SW480 (cell line): ENCODE measurements around the gene CAB39L.
"Not testable (repeated sequence)": the region's sequence is repeated elsewhere in the genome, so short reads cannot be mapped to it uniquely, and the experiment has no call there.

Experiments used
- DNase-seq: peaks from one replicate; pipeline ENCODE4 v3.0.0-alpha.2; 2016; ENCODE audit warnings: low spot score

The CAB39L gene

DNA sequence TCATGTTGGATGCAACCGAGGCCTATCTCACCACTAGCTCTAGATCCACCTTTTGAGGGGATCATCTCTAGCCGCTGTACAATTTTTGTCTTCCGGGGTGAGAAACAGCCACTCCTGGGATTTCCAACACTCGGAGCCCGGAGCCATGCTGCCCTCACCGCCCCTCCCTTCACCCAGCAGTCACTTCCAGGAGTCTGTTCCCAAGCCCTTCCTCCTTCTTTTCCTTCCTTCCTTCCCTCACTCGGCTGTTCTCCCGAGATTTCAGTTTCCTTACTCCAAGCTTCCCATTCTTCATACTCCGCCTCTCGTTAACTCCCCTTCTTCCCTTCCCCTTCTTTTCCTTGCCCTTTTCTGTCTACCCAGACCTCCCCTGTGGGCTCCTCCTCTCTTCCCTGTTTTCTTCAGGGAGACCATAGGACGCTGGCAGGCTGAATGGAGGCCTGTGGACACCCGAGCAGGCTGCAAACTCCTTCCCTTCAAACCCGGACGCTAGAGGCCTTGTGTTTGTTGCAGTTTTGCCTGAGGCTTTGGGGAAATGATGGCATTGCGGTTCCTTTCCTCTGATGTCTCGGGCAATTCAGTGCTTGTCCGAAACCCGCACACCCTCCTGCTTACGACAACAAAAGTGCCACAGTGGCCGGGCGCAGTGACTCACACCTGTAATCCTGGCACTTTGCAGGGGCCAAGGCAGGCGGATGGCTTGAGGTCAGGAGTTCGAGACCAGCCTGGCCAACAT, 96.0 kb downstream of the CAB39L start:
- DNase-seq = peak; percentile 69

DNA sequence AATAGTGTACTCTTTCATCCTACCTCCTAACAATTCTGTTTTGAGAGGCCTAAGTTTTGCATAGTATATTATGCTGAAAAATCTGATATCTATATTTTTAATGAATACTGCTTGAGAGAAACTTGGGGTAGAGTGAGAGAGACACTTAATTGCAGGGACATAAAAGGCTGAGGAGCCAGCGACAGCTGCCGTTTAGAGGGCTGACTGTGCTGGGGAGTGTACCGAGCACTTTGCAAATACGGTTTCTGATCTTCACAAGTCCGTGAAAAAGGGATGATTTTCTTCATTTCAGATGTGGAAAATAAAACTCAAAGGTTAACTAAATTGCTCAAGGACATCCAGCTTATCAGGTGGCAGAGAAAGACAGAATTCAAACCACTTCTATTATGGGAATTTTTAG, 97.4 kb downstream of the CAB39L start:
- no peak for DNase-seq

DNA sequence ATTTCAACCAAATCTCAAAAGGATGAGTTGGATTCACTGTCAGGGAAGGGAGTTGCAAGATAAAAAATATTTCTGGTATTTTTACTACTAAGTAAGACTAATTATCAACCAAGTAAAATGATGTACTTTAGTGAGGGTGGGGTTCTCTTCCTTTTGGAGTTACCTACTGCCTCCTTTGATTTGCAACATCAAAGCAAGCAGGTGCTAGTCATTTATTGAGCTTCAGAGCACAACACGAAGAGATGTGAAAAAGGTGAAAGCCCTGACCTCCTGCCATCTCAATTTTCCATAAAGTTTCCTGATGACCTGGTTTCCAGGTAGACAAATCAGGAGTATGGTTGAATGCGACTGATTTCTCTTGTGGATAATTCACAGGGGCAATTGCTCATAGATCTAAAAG, 100.1 kb downstream of the CAB39L start:
- peak; percentile 93 for DNase-seq

DNA sequence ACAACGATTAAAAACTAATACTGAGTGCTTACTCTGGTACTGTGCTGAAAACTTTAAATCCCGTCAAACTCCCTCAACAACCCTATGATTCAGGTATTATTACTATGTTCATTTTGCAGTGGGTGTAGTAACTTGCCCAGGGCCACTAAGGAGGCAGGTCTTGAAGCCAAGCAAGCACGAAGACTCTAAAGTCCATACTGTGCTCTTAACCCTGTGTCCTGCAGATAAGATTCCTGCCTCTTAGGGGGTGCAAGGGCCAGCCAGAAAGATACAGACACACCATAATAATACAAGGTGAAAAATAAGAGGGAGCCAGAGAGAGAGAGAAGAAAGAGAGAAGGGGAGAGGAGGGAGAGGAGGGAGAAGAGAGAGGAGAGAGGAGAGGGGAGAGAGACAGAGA, 100.6 kb downstream of the CAB39L start:
- DNase-seq = no peak

DNA sequence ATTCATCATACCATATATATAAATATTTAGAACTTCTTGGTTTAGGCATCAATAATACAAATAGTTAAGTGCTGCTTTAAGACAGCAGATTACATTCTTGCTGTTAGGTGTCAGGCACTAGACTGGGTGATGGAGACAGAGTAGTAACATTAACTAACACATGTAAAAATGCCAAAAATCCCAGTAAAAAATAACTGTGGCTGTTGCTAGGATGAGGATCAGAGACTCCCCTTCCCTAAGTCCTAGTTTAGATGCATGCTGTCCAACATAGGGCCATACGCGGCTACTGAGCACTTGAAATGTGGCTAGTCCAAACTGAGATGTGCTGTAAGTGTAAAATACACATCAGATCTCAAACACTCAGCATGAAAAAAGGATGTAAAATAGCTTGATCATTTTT, 101.4 kb downstream of the CAB39L start:
- DNase-seq = no peak

DNA sequence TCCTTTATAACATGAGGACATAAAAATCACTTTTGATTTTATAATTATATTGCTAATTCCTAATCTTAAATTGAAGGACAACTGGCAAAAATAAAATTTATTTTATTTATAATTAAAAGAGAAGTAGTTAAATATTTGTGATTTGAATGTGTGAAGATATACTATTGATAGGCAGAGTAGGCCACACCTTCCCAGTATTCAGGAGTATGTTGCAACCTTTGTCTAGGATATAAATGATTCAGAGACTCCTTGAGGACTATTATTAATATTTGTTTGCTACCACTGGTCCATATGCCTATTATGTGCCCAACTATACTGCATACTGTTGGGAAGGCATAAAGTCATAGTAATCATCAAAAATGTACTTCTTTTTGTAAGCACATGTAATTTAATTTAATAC, 101.9 kb downstream of the CAB39L start:
- no peak for DNase-seq

DNA sequence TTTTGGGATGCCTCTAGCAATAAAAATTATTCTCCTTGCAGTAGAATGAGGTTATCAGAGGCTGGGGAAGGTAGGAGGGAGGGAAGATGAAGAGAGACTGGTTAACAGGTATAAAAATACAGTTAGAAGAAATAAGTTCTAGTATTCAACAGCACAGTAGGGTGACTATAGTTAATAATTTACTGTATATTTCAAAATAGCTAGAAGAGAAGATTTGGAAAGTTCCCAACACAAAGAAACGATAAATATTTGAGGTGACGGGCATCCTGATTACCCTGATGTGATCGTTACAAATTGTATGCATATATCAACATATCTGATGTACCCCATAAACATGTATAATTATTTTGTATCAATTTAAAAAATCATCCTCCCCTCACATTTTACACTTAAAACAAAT, 102.3 kb downstream of the CAB39L start:
- no peak for DNase-seq

DNA sequence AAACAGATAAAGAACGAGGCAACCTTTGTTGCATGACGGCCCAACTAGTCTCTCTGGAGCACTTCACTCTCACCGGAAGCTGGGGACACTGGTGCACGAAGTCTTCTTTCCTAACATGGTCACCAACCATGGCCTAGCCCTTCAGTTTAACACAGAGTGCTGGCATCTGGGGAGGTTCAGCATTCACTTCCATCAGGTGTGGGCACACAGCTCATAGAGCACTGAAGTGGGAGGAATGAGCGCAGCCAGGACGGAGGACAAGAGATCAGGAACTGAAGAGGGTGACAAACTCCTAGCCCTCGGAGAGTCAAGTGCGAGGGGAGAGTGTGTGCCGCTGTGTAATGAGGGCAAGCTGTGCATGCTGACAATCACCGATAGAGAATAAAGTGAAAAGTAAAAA, 103.7 kb downstream of the CAB39L start:
- no peak for DNase-seq

DNA sequence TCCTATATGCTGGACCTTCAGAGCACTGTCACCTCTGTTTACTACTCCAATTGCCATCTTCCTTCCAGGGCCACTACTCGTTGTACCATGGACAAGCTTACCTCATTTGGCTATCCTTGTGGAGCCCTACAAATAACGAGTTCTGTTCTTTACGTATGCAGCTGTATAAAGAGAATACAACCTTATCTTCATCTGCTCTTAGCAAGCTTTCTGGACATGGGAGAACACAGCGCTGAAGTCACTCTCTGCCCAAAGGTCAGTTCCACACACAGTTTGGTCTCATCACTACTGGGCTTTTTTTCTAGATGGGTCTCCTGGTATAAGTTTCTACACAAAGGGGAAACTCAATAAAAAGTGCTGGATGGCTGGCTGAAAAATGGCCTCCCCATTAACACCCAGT, 107.2 kb downstream of the CAB39L start:
- DNase-seq = no peak

DNA sequence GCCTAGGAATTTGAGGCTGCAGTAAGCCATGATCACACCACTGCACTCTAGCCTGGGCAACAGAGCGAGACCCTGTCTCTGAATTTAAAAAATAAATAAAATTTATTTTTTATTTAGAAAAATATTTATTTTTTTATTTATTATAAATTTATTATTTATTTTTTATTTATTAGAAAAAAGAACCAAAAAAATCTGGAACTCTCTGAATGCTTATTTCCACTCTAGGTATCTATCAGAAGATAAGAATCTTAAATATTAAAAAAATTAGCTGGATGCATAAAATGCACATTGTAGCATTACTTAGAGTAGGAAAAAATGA, 113.4 kb downstream of the CAB39L start:
- DNase-seq = no peak

DNA sequence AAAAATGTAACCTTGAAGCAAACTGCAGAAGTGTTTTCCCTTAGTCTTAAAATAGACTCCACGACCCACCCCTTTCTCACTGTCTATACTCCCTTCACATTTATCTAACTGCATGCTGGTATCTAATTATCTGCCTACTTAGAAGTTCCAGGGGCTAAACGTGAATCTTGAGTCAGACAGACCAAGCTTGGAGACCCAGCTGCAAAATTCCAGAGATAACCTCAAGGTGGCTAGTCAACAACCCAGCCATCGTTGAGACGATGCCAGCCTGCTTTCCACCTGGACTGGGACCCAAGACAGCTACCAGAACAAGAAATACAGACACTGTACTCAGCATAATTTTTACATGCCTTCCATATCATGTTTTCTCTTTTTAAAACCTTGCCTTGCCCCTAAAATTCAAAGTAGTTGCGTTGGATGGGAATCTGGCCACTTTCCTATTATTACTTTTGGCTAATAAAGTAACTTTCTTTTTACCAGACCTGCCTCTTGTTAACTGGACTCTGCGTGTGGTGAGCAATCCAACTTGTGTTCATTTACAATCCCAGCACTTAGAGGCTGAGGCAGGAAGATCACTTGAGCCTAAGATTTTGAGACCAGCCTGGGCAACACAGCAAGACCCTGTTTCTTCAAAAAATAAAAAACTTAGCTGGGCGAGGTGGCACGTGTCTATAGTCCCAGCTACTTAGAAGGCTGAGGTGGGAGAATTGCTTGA, 113.9 kb downstream of the CAB39L start:
- DNase-seq = no peak

DNA sequence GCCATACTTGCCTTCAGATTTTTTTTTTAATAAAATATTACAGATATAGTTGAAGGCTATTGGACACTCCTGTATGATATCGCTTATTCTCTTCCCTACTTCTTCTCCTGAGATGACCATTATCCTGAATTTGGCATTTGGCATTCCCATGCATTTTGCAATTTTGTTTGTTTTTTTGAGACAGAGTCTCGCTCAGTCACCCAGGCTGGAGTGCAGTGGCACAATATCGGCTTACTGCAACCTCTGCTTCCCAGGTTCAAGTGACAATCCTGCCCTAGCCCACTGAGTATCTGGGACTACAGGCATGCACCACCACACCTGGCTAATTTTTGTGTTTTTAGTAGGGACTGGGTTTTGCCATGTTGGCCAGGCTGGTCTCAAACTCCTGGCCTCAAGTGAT, 116.7 kb downstream of the CAB39L start:
- DNase-seq = not testable (repeated sequence)

DNA sequence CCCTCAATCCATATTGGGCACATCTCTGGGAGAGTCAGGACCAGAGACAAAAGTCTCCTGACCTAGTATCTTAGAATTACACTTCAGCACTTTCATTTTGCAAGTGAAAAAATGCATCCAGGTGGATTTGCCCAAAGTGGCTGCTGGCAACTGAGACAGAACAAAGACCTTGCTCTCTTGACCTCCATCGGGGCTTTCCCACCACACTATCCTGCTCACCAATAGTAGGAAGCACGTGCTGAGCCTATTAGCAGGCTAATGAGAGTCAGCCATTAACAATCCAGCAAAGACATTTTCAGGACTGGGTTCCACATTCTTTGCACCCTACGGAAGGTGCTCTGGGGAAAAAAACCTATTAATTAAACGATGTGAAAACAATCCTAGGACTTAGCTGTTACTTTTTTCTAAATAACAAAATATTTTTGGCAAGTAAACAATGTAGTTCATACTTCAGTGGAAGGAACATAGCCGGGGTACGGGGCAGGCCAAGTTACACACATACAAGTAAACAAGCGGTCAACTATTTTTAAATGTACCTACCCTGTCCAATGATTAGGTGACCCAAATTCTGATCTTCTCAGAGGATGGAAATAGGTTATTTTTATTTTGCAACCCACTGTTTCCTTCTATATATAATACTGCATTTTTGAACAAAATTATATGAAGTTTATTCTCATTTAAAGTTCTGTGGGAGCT, 117.5 kb downstream of the CAB39L start:
- DNase-seq = no peak

DNA sequence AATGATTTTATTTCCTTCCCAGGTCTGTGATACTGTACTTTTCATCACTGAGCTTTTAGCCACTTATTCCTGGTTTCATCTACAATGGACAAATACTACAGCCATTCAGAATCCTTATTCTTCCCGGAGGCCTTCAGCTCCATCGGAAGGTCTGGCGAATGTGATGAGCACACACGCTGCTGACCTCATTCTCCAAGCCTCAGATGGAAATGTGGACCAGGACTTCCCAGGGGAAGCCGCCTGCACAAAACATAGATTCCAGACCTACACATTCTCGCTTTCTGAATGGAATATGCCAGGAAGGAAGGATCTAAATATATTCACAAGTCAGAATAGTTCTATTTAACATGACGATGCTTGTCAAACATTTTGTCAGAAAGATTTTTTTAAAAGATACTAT, 120.5 kb downstream of the CAB39L start:
- DNase-seq = no peak

DNA sequence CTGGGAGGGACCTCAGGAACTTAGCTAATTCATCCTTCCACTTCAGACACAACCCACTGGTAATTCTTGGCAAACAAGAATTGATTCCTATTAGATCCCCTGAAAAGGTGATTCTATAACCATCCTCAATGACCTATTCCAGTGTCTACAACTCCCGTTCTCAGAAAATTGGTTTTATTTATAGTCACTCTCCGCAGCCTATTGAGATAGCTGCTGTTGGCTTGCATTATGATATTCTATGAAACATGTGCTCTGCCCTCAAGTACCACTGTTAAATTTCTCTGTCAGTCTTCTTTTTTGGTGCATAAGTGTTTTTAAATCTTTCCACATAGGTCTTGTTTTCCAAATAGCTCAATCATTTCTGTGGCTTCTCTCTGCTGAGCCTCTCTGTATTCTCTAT, 121.2 kb downstream of the CAB39L start:
- no peak for DNase-seq

DNA sequence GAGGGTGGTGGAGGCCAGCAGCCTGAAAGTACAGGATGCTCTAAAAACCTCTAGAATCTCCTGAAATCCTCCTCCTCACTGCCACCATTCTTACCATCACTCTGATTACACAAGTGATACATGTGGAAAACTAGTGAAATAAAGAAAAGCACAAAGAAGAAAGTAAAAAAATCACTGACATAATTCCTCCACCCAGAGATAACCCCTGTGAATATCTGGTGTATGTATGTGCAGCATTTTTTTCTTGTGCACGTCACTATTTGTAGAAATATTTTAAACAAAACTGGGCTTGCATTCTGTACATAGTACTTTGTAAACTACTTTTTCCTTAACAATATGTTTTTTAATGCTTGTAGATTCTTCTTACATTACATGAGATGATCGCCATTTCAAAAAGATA, 122.9 kb downstream of the CAB39L start:
- no peak for DNase-seq

DNA sequence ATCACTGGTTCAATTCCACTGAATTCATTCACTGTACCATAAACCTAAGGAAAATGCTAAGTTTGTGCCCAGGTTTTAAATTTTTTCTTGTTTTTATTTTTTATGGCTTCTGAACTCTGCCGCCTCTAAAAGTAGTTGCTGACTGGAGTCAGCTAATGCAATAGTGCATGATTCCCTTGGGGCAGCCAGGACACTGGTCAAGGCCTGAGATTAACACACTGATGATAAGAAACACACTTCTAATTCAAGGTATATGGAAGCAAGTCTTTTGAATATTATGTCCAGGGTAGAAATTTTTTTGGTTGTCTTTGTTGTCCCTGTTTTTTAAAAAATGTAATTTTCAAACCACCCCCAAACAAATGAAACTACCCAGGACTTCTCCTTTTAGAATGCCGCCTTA, 123.9 kb downstream of the CAB39L start:
- no peak for DNase-seq

DNA sequence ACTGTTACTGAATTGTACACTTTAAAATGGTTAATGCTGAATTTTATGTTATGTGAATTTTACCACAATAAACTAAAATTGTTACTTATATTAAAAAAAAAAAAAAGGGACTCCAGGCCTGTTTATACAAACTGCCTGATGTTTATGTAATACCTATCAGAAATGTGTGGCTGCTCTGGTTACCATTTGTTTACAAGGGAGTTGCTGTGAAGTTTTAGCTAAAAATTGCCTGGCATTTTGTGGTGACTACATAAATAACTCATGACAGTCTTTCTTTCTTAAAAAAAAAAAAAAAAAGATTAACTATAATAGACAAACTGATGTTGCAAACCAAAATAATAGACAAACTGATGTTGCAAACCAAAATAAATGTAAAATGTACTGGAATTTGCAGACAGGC, 124.3 kb downstream of the CAB39L start:
- DNase-seq = no peak

DNA sequence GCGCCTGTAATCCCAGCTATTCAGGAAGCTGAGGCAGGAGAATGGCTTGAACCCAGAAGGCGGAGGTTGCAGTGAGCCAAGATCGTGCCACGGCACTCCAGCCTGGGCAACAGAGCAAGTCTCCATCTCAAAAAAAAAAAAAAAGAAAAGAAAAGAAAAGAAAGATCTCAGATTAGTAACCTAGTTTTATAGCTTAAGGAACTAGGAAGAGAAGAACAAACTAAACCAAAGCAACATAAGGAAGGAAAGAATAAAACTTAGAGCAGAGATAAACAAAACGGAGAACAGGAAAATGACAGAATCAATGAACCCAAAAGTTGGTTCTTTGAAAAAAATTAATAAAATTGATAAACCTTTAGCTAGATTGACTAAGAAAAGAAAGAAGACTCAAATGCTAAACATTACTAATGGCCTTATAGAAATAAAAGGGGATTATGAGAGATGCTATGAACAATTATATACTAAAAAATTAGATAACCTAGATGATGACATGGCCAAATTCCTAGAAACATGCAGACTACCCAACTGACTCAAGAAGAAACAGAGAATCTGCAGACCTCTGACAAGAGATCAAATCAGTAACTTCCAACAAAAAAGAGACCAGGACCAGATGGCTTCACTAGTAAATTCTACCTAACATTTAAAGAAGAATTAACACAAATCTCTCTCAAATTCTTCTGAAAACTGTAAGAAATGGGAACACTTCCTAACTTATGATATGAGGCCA, 127.9 kb downstream of the CAB39L start:
- no peak for DNase-seq

DNA sequence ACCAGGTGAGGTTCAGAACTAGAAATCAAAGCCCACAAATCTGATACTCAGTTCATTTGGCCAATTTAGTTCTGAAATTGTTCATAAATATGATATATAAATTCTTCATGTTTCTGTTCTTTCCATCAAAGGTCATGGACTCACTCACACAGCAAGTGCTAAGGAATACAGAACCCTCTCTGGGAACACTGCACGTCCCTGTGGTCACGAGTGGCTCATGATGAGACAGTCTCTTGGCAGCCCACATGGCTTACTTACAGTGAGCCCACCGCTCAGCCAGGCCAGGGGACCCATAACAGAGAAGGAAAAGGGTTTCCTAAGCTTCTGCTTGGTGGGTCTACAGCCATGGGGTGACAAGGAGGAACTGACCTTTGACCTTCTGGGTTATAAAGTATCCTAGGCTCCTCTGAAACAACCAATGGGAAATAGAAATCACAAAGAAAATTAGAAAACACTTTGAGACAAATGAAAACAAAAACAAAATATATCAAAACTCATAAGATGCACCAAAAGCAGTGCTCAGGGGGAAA, 128.8 kb downstream of the CAB39L start:
- no peak for DNase-seq

DNA sequence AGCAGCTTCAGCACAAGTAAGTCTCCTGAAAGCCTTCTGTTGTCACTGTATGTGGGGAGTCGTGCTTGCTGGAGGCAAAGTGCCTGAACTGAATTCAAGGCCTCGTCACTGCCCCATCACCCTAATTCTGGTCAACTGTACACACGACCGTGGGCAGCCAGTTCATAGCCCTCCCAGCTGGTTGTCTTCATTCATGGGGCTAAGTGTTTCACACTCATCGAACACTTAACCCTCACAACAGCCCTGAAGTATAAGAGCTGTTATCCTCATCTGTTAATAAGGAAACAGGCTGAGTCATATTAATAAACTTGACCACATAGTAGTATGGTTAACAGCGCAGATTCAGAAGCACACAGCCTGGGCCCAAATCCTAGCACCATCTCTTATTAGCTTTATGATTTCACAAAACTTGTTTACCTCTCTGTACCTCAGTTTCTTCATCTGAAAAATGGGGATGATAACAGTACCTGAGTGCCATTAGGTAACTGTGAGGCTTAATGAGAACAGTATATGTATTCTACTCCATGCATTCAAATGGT, 129.5 kb downstream of the CAB39L start:
- peak; percentile 36 for DNase-seq

DNA sequence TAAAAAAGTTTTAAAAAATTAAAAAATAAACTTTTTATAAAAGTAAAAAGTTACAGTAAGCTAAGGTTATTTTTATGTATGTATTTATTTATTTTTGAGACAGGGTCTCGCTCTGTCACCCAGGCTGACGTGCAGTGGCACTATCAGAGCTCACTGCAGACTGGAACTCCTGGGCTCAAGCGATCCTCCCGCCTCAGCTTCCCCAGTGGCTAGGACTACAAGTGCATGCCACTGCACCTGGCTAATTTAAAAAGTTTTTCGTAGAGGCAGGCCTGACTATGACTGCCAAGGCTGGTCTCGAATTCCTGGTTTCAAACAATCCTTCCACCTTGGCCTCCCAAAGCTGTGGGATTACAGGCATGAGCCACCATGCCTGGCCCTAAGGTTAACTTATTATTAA, 132.0 kb downstream of the CAB39L start:
- no peak for DNase-seq
